GM06990 (cell line): Measurements from ENCODE around the gene PLIN4.

Experiments used
- DNase-seq: peaks from one replicate; pipeline ENCODE4 v3.0.0-alpha.2; 2011; ENCODE audit not compliant: insufficient read length; ENCODE audit errors: extremely low read depth
- H3K27me3 ChIP-seq: replicated peaks from 2 replicates; pipeline ENCODE4 v1.6.0; 2011; ENCODE audit warnings: low read length; ENCODE audit not compliant: control insufficient read depth, insufficient read depth
- H3K36me3 ChIP-seq: 2 replicates; pipeline ENCODE4 v1.5.1; 2011; ENCODE audit warnings: low read length; ENCODE audit not compliant: control insufficient read depth, insufficient read depth
- H3K4me3 ChIP-seq: replicated peaks from 2 replicates; pipeline ENCODE4 v1.5.1; 2011; ENCODE audit warnings: low read depth, mild to moderate bottlenecking, control low read depth, low read length
- CTCF ChIP-seq: IDR thresholded peaks from 2 replicates; pipeline ENCODE4 v1.5.1; 2011; ENCODE audit warnings: low read length, control low read depth, mild to moderate bottlenecking, inconsistent platforms; ENCODE audit not compliant: insufficient read depth, poor library complexity, severe bottlenecking

PLIN4 gene

GRCh38 chr19:4474514-4475022 lies 43.7 kb downstream of the PLIN4 start:
- Histone ChIP-seq H3K36me3 (peaks cover 2% of the 10 kb centered on the region), H3K4me3 (peak overlapping the region; percentile 82), H3K27me3 (no peaks in the 10 kb centered on the region)
- no peak for DNase-seq
- no peak for TF ChIP-seq CTCF

- Histone ChIP-seq H3K27me3 (no peaks in the 10 kb centered on the region), H3K36me3 (peaks cover 2% of the 10 kb centered on the region), H3K4me3 (peak overlapping the region; percentile 82)
- TF ChIP-seq CTCF, result no peak
- no peak for DNase-seq
These were observed 44.3 kb downstream of the PLIN4 start for GRCh38 chr19:4473763-4474513.

- no peak for DNase-seq
- H3K4me3 ChIP-seq, result peak overlapping the region; percentile 82
- peaks cover 2% of the 10 kb centered on the region for H3K36me3 ChIP-seq
These were observed 45.1 kb downstream of the PLIN4 start for GRCh38 chr19:4473011-4473762.

GRCh38 chr19:4472174-4472974 lies 45.9 kb downstream of the PLIN4 start, which contains the start of gene HDGFL2:
Gene HDGFL2, plus strand, starts transcription at chr19:4472297. Its CDS starts 54 bp downstream, at chr19:4472351.
- DNase-seq, result no peak
- TF ChIP-seq CTCF, result no peak
- no peaks in the 10 kb centered on the region for H3K27me3 ChIP-seq
- peak within 1 kb of the TSS; percentile 82 for H3K4me3 ChIP-seq
- peaks cover 2% of the 10 kb centered on the region for H3K36me3 ChIP-seq

More at GRCh38 chr19:4473011-4473762, 45.1 kb downstream of the PLIN4 start:
- no peaks in the 10 kb centered on the region for H3K27me3 ChIP-seq
- no peak for TF ChIP-seq CTCF

GRCh38 chr19:4471403-4472173 lies 46.7 kb downstream of the PLIN4 start:
- DNase-seq, result peak; percentile 98

More at GRCh38 chr19:4471403-4472173, 46.7 kb downstream of the PLIN4 start:
- TF ChIP-seq CTCF, result no peak
- H3K4me3 ChIP-seq, result peak overlapping the region; percentile 75
- peaks cover under 1% of the 10 kb centered on the region for H3K36me3 ChIP-seq
- H3K27me3 ChIP-seq, result no peaks in the 10 kb centered on the region
